NB4 (cell line): ENCODE measurements around the gene IL15RA.

Experiments
- POLR2A ChIP-seq: IDR thresholded peaks from 2 replicates; pipeline ENCODE4 v1.6.1; 2011; ENCODE audit warnings: mild to moderate bottlenecking; ENCODE audit not compliant: insufficient read length; ENCODE audit errors: extremely low read depth
- TF ChIP-seq, protein P1 (sequence below): IDR thresholded peaks from 2 replicates; pipeline ENCODE4 v1.6.1; 2011; ENCODE audit warnings: low read depth, low read length
- TF ChIP-seq, protein P2 (sequence below): IDR thresholded peaks from one replicate; pipeline ENCODE4 v1.5.1; 2012; ENCODE audit warnings: low read depth, low read length

DNA sequence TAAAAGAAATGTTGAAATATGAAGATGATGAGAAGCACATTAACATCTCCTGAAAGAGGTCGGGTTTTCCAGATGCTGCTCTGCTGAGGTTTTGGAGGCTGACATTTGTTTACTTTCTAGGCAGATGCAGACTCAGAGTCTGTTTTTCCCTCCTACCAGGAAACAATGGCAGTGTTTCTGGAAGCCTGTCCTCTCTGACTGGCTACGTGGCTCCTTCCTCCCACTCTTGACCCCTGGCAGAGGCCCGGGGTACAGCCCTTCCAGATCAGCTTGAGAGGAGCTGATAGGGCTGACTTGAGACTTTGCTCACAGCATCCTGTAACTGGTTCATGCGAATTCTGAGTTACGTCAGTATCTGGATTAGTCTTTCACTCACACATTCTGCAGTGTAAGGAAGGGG is 41.1 kb upstream of the IL15RA start:
- TF ChIP-seq, protein P1, sequence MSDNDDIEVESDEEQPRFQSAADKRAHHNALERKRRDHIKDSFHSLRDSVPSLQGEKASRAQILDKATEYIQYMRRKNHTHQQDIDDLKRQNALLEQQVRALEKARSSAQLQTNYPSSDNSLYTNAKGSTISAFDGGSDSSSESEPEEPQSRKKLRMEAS, result no peak
- no peak for TF ChIP-seq POLR2A
- TF ChIP-seq, protein P2, sequence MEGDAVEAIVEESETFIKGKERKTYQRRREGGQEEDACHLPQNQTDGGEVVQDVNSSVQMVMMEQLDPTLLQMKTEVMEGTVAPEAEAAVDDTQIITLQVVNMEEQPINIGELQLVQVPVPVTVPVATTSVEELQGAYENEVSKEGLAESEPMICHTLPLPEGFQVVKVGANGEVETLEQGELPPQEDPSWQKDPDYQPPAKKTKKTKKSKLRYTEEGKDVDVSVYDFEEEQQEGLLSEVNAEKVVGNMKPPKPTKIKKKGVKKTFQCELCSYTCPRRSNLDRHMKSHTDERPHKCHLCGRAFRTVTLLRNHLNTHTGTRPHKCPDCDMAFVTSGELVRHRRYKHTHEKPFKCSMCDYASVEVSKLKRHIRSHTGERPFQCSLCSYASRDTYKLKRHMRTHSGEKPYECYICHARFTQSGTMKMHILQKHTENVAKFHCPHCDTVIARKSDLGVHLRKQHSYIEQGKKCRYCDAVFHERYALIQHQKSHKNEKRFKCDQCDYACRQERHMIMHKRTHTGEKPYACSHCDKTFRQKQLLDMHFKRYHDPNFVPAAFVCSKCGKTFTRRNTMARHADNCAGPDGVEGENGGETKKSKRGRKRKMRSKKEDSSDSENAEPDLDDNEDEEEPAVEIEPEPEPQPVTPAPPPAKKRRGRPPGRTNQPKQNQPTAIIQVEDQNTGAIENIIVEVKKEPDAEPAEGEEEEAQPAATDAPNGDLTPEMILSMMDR, result no peak
